ENCODE measurements around the gene GLB1L2. TPM values are rescaled to one million over a fixed set of nuclear protein-coding genes. Genes with fewer than 3 reads are reported as not detected.
A peak's percentile ranks its signal among the peaks of the same experiment; 100 is the strongest.
"Not testable (repeated sequence)": the region's sequence is repeated elsewhere in the genome, so short reads cannot be mapped to it uniquely, and the experiment has no call there.

Gene GLB1L2
- total RNA-seq (ENCODE audit: low replicate concordance), result 5.5 and 11.6 TPM in 2 replicates
- long read RNA-seq, partial matches to known transcripts, result 0 of 2 reads
- long read RNA-seq, other reads (novel, unspliced or antisense), result 2 of 2 reads

GRCh38 chr11:134331354-134332188 lies at the start of gene GLB1L2:
GLB1L2 (plus strand) TSS chr11:134331988; CDS start chr11:134332062, 74 bp downstream.
- H3K9me3 Mint-ChIP-seq, result no peaks in the 10 kb centered on the region
- DNase-seq (ENCODE audit: extremely low spot score, unreplicated experiment), result peak; percentile 82
- TF ChIP-seq CTCF (conservative IDR thresholded peaks at IDR 0.05), result no peak
- H3K4me3 Mint-ChIP-seq, result peak within 1 kb of the TSS; percentile 90
- H3K27ac Mint-ChIP-seq, result peak within 1 kb of the TSS; percentile 63
- H3K27me3 Mint-ChIP-seq, result peaks cover 80% of the 10 kb centered on the region
- H3K4me1 Mint-ChIP-seq (ENCODE audit: unreplicated experiment), result peaks cover 4% of the 10 kb centered on the region
- H3K36me3 Mint-ChIP-seq, result no peaks in the 10 kb centered on the region

- no peak for DNase-seq (ENCODE audit: extremely low spot score, unreplicated experiment)
- no peak for TF ChIP-seq CTCF (conservative IDR thresholded peaks at IDR 0.05)
- H3K4me3 Mint-ChIP-seq, result no peak overlapping the region
- H3K27ac Mint-ChIP-seq, result no peak overlapping the region
- H3K9me3 Mint-ChIP-seq, result no peaks in the 10 kb centered on the region
- no peaks in the 10 kb centered on the region for H3K36me3 Mint-ChIP-seq
- peaks cover 53% of the 10 kb centered on the region for H3K27me3 Mint-ChIP-seq
- no peaks in the 10 kb centered on the region for H3K4me1 Mint-ChIP-seq (ENCODE audit: unreplicated experiment)
Measured at GRCh38 chr11:134282121-134283045, 49.4 kb upstream of the GLB1L2 start.

- no peak overlapping the region for H3K4me3 Mint-ChIP-seq
- H3K4me1 Mint-ChIP-seq (ENCODE audit: unreplicated experiment), result peaks cover 4% of the 10 kb centered on the region
- H3K36me3 Mint-ChIP-seq, result no peaks in the 10 kb centered on the region
- no peak for TF ChIP-seq CTCF (conservative IDR thresholded peaks at IDR 0.05)
- H3K9me3 Mint-ChIP-seq, result no peaks in the 10 kb centered on the region
- DNase-seq (ENCODE audit: extremely low spot score, unreplicated experiment), result no peak
- peaks cover 45% of the 10 kb centered on the region for H3K27me3 Mint-ChIP-seq
- H3K27ac Mint-ChIP-seq, result no peak overlapping the region
Measured at GRCh38 chr11:134283461-134284230, 48.1 kb upstream of the GLB1L2 start.

GRCh38 chr11:134284349-134284748 lies 47.4 kb upstream of the GLB1L2 start:
- H3K4me3 Mint-ChIP-seq; H3K9me3 Mint-ChIP-seq; H3K36me3 Mint-ChIP-seq; DNase-seq (ENCODE audit: extremely low spot score, unreplicated experiment); H3K4me1 Mint-ChIP-seq (ENCODE audit: unreplicated experiment); H3K27ac Mint-ChIP-seq: not testable (repeated sequence)
- peaks cover 42% of the 10 kb centered on the region for H3K27me3 Mint-ChIP-seq

GRCh38 chr11:134287561-134287960 lies 44.2 kb upstream of the GLB1L2 start:
- no peak for TF ChIP-seq CTCF (conservative IDR thresholded peaks at IDR 0.05)
- H3K4me1 Mint-ChIP-seq (ENCODE audit: unreplicated experiment), result peaks cover 15% of the 10 kb centered on the region
- no peak overlapping the region for H3K27ac Mint-ChIP-seq

More at GRCh38 chr11:134287561-134287960, 44.2 kb upstream of the GLB1L2 start:
- H3K9me3 Mint-ChIP-seq, result no peaks in the 10 kb centered on the region
- DNase-seq (ENCODE audit: extremely low spot score, unreplicated experiment), result no peak
- H3K27me3 Mint-ChIP-seq, result peaks cover 21% of the 10 kb centered on the region
- H3K4me3 Mint-ChIP-seq, result no peak overlapping the region
- H3K36me3 Mint-ChIP-seq, result no peaks in the 10 kb centered on the region
